Measurements from ENCODE around the gene ZNF148. TPM values are rescaled to one million over a fixed set of nuclear protein-coding genes. Genes with fewer than 3 reads are reported as not detected.

ZNF148 gene
- total RNA-seq, 4 donors from 2014 or later: 64.2 to 86.7 (median 75.3) TPM

DNA sequence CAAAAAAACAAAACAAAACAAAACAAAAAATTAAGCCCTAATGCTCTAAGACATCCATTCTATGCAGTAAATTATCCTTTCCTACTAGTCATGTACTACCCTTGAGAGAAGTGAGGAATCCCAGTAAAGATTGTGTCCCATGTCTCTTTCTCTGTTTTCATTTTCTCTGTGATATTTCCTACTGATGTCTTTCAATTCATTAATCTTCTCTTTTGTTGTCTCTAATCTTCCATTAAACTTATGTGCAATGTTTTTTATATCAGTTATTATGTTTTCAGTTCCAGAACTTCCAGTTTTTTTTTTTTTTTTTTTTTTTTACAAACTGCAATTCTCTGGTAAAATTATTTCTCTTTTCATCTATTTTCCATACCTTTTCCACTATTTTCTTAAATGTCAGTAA is 118.5 kb downstream of the ZNF148 start:
- Histone ChIP-seq H3K9me3 (no peaks in the 10 kb centered on the region), H3K27ac (no peak overlapping the region), H3K4me3 (replicated peaks in 1 of 3) (no peak overlapping the region), H3K4me1 (no peaks in the 10 kb centered on the region), H3K27me3 (no peaks in the 10 kb centered on the region), H3K36me3 (no peaks in the 10 kb centered on the region)
- no peak for DNase-seq
- TF ChIP-seq POLR2A (IDR thresholded peaks at IDR 0.05): no peak
- TF ChIP-seq, protein P1, sequence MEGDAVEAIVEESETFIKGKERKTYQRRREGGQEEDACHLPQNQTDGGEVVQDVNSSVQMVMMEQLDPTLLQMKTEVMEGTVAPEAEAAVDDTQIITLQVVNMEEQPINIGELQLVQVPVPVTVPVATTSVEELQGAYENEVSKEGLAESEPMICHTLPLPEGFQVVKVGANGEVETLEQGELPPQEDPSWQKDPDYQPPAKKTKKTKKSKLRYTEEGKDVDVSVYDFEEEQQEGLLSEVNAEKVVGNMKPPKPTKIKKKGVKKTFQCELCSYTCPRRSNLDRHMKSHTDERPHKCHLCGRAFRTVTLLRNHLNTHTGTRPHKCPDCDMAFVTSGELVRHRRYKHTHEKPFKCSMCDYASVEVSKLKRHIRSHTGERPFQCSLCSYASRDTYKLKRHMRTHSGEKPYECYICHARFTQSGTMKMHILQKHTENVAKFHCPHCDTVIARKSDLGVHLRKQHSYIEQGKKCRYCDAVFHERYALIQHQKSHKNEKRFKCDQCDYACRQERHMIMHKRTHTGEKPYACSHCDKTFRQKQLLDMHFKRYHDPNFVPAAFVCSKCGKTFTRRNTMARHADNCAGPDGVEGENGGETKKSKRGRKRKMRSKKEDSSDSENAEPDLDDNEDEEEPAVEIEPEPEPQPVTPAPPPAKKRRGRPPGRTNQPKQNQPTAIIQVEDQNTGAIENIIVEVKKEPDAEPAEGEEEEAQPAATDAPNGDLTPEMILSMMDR (IDR thresholded peaks at IDR 0.05): no peak
- intact Hi-C loops (cut with DNase I): no loop called here

DNA sequence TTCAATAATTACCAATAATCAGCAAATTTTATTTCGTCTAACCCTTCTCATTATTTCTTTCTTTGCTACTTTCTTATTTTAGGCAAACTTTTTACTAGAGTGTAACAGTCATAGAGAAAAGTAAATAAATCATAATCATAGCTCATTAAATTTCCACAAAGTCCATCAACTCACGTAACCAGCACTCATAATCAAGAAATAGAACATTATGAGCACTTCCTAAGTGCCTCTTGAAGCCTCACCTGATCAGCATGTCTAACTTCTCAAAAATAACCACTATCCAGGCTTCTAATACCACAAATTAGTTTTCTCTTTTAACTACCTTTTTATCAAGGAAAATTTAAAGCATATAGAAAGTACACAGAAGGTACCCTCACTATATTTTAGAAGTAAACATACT is 124.2 kb downstream of the ZNF148 start:
- DNase-seq: no peak
- Histone ChIP-seq H3K4me1 (peaks cover 5 to 6% of the 10 kb centered on the region in 2 donors), H3K4me3 (replicated peaks in 1 of 3) (no peak overlapping the region), H3K9me3 (no peaks in the 10 kb centered on the region), H3K27ac (no peak overlapping the region), H3K36me3 (no peaks in the 10 kb centered on the region), H3K27me3 (no peaks in the 10 kb centered on the region)
- WGBS, 2 donors: 83 to 91% methylated on average over 2 of the region's 2 CpGs
- intact Hi-C loops (cut with DNase I): no loop called here
- TF ChIP-seq, protein P1 (IDR thresholded peaks at IDR 0.05): no peak
- TF ChIP-seq POLR2A (IDR thresholded peaks at IDR 0.05): no peak

DNA sequence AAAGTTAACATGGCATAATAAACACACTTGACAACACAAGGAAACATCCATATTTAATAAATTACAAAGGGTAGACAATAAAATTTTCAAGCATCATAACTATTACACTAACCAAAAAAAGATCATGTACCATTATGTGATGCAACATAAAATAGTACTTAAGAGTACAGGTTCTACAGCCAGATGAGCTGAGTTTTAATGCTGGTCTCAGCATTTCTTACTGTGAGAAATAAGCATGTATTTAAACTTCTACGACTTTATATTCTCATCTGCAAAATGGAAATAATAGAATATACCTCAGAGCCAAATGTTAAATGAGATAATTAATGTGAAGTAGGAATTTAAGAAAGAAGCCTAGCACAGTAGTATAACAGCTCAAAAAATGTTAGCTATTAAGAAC is 128.9 kb downstream of the ZNF148 start:
- H3K36me3 ChIP-seq: no peaks in the 10 kb centered on the region
- WGBS, 2 donors: 95 to 97% methylated on average over 1 of the region's 1 CpG

DNA sequence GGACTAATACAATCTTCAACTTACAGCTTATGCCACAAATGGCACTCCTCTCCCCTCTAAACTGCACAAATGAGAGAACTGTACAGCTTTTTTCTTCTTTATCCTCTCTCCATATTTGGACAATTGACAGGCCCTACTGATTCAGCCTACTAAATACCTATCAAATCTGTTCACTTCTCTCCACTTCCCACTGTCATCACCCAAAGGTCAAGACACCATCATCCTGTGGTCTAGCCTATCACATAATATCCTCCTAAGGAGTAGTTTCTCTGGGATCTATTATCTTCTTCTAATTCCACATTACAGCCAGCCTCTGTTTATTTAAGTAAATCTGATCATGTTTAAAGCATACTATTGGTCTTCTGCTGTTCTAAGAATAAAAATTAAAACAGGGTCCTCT is 129.6 kb downstream of the ZNF148 start:
- intact Hi-C loops (cut with DNase I): no loop called here
- Histone ChIP-seq H3K36me3 (no peaks in the 10 kb centered on the region), H3K9me3 (no peaks in the 10 kb centered on the region), H3K27me3 (no peaks in the 10 kb centered on the region), H3K4me3 (replicated peaks in 1 of 3) (no peak overlapping the region), H3K27ac (no peak overlapping the region), H3K4me1 (peaks cover 3 to 5% of the 10 kb centered on the region in 2 donors)
- TF ChIP-seq, protein P1 (IDR thresholded peaks at IDR 0.05): no peak
- no peak for TF ChIP-seq POLR2A (IDR thresholded peaks at IDR 0.05)
- DNase-seq: no peak

More for the DNA sequence above, 128.9 kb downstream of the ZNF148 start:
- peaks cover 2 to 5% of the 10 kb centered on the region in 2 donors for H3K4me1 ChIP-seq
- intact Hi-C loops (cut with DNase I): no loop called here
- no peaks in the 10 kb centered on the region for H3K9me3 ChIP-seq
- no peak for TF ChIP-seq POLR2A (IDR thresholded peaks at IDR 0.05)
- TF ChIP-seq, protein P1 (IDR thresholded peaks at IDR 0.05): no peak
- H3K27me3 ChIP-seq: no peaks in the 10 kb centered on the region
- no peak for DNase-seq
- H3K4me3 ChIP-seq (replicated peaks in 1 of 3): no peak overlapping the region
- no peak overlapping the region for H3K27ac ChIP-seq

DNA sequence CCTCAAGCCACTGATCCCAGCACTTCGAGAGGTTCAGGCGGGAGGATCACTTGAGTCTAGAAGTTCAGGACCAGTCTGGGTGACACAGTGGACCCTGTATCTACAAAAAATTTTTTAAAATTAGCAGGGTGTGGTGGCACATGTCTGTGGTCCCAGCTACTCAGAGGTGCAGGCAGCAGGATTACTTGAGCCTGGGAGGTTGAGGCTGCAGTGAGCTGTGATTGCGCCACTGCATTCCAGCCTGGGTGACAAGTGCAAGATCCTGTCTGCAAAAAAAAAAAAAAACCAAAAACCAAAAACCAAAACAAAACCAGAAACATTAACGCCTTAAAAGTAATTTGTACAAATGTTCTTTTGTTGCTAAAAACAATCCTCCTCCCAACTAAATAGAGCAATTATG is 134.6 kb downstream of the ZNF148 start:
- Histone ChIP-seq H3K4me1 (peaks cover 5 to 16% of the 10 kb centered on the region in 2 donors), H3K36me3 (no peaks in the 10 kb centered on the region), H3K4me3 (replicated peaks in 1 of 3) (no peak overlapping the region), H3K9me3 (no peaks in the 10 kb centered on the region), H3K27me3 (no peaks in the 10 kb centered on the region), H3K27ac (peak overlapping the region in 1 of 3 donors; percentile 14)
- 71 to 79% methylated on average over 4 of the region's 4 CpGs for WGBS, 2 donors
- intact Hi-C loops (cut with DNase I): no loop called here
- no peak for TF ChIP-seq POLR2A (IDR thresholded peaks at IDR 0.05)
- TF ChIP-seq, protein P1 (IDR thresholded peaks at IDR 0.05): no peak
- DNase-seq: peak; percentile 43 to 55
